HG03571 (cell line): Measurements from ENCODE around the gene IGF1.

ENCODE experiments used
- ATAC-seq: cut with Tn5 transposase; IDR thresholded peaks from one replicate; pipeline ENCODE4 v1.9.1; 2021; ENCODE audit not compliant: unreplicated experiment

The IGF1 gene

GRCh38 chr12:102497743-102498142 is 17.4 kb upstream of the IGF1 start:
- ATAC-seq: no peak

GRCh38 chr12:102496591-102496990 is 16.2 kb upstream of the IGF1 start:
- ATAC-seq: no peak

- no peak for ATAC-seq
Observed at GRCh38 chr12:102487226-102487625, 6.9 kb upstream of the IGF1 start.

- no peak for ATAC-seq
Observed at GRCh38 chr12:102486153-102486552, 5.8 kb upstream of the IGF1 start.

DNA sequence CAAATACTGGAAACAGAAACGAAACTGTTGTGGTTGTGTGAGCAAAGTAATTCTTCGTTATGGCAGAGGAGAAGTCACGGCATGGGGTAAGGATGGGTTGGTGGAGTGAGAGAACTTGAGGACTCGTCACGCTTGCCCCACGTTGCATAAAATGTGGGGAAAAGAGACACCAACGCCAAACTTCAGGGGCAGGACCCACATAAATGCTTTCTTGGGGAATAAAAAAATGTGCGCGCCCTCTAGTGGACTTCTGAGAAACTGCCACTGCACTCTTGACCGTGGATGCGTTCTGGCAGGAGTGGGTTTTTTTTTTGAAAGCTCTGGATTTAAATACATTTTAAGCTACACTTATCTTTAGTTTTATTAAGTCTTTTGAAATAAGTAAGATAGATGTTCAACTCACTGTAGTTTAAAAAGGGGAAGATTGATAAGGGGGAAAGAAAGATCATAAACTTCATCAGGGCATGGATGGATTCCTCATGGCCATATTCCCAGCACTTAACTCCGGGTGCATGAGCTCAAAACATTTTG is 4.1 kb upstream of the IGF1 start:
- ATAC-seq: peak; percentile 52

GRCh38 chr12:102484017-102484416 is 3.7 kb upstream of the IGF1 start:
- no peak for ATAC-seq

- ATAC-seq: peak; percentile 52
Observed at GRCh38 chr12:102483466-102483865, 3.1 kb upstream of the IGF1 start.

DNA sequence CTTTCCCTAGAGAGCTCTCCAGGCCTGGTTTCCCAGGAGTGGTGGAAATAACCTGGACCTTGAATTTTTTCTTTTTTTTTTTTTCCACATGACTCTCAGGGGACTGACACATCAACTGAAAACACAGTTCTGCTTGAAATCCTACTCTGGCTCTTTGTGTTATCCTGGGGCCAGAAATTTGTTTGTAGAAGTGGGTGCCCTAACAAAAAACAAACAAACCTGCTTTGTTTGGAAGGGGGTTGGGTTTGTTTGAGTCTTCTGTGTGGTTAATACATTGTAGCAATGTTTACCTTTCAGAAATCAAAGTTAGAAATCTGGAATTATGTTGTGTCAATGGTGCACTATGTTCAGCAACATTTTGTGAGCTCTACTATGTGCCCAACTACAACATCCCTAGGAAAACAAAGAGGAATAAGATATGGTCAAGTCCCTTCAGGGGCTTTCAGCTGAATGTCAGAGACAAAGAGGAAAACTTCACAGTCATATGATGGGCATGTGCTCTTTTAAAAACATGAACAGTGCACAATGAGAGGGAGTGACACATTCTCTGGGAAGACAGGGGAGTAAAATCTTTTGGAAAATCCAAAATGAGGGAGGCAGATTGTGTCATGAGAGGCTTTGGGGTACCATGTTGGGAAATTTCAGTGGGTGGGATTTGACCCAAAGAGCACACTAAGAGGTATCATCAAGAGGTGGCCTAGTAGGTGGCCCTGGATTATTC is 1.5 kb upstream of the IGF1 start:
- ATAC-seq: no peak

DNA sequence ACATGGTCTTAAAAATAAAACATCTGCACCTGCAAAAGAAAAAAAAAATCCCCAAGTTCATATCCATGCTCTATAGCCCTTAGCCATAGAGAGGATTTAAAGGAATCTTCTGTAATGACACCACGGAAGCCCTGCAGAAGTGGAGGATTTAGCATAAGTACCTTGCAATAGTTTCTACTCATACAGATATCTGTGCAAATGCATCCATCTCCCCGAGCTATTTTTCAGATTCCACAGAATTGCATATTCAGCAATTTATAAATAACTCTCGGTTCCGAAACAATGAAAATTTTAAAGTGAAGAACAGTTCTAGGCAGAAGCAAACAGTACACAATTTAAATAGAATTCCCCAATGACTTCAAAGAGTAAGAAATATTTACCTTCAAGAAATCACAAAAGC is 424 bp downstream of the IGF1 start:
- ATAC-seq: no peak

DNA sequence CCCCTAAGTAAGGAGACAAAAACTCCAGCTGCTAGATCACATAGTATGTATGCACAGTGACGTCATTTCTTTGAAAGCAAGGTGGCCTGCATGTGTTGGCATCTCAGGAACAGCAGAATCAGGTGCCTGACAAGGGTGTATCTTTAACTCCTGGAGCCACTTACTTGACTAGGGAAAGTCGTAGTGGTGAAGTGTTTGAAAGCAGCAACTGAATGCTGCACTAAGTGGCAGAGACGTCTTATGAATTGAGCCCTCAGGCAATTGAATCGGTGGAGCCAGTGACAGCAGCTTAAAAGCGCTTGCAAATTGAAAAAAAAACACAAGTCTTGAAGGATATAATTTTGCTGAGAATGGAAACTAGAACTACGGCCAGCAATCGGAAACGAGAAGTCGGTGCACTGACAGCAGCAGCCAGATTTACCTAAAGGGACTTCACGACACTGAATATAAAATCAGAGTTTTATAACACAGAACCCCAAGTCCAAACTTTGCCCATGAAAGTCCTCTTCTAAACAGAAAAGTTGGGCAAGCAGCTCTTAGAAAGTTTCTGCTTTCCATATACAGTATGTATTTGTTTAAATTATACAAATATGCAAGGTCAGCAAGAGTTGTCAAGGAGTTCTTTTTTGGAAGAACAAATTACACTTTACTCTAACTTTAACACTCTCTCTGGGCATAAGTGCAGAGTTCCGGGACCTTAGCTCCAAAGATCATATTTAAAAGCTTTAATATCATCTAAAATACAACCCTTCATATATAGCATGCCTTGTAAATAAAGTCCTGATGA is 1.1 kb downstream of the IGF1 start:
- ATAC-seq: peak; percentile 27

- peak; percentile 59 for ATAC-seq
Observed at GRCh38 chr12:102478405-102479098, 1.8 kb downstream of the IGF1 start.

GRCh38 chr12:102475355-102475754 is 5.0 kb downstream of the IGF1 start:
- no peak for ATAC-seq

- no peak for ATAC-seq
Observed at GRCh38 chr12:102474438-102475064, 5.8 kb downstream of the IGF1 start.

- no peak for ATAC-seq
Observed at GRCh38 chr12:102472496-102472895, 7.9 kb downstream of the IGF1 start.

DNA sequence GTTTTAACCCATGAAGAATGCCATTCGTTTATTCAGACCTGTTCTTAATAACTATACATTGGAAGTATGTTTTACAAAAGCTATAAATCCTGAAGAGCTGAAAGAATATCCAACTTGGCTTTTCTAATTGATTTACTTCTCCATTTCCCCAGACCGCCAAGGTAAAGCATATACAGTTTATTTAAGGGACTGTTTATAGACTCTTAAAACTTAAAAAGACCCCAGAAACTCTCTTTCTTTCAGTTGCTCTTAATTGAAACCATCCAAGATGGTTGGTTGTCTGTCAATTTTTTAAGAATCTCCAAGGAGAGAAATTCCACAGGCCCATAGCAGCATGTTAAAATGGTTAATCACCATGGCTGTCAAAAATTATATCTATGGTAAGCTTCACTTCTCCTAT is 8.8 kb downstream of the IGF1 start:
- ATAC-seq: no peak

- no peak for ATAC-seq
Observed at GRCh38 chr12:102470945-102471344, 9.4 kb downstream of the IGF1 start.

DNA sequence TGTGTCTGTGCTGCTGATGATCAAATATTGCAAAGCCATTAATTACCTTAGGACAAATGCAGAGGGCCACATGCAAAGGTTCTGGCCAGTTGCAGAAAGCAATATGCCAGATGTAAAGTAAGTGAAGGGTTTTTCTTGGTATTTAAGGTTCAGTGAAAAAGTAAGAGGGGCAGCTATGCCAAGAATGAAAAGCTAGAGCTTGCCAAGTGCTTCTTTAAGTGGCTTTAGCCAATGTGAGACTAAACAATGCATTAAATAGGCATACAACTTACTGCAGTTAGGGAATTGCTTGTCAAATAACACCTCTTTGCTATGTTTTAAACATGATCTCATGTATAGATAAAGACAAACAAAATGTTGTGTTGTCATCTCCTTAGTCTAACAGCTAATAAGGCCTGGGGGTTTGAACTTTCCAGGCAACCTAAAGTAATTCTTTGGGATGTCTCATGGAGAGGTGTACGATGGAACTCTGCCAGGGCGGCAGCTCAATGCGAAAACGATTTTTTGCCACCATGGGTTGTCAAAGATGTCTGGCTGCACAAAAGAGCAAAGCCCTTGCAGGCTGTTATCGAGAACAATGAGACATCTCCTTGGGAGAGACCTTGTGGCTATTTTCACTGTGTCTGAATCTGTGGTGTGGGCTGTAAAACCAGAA is 12.0 kb downstream of the IGF1 start:
- ATAC-seq: no peak

GRCh38 chr12:102465762-102466560 is 14.4 kb downstream of the IGF1 start:
- no peak for ATAC-seq

- ATAC-seq: no peak
Observed at GRCh38 chr12:102463659-102464249, 16.6 kb downstream of the IGF1 start.
